Keratinocyte (primary cell): ENCODE measurements around the gene AOPEP.

Experiments
- EZH2 ChIP-seq: IDR thresholded peaks from one replicate; pipeline ENCODE4 v1.6.1; 2012; ENCODE audit warnings: inconsistent platforms, mild to moderate bottlenecking, low read length, moderate library complexity
- TF ChIP-seq, protein P1 (sequence below), 3 experiments: IDR thresholded peaks in 1 of 3; conservative IDR thresholded peaks in 1 of 3; optimal IDR thresholded peaks in 1 of 3; 2 replicates in 2 of 3; 3 replicates in 1 of 3; pipeline versions ENCODE3 to v1.5.1; 2011; ENCODE audit warnings: low read length in 3 of 3, mild to moderate bottlenecking in 3 of 3, moderate library complexity in 2 of 3, control low read depth in 1 of 3, inconsistent platforms in 1 of 3; ENCODE audit not compliant: insufficient read depth in 2 of 3; ENCODE audit errors: extremely low read depth in 1 of 3

DNA sequence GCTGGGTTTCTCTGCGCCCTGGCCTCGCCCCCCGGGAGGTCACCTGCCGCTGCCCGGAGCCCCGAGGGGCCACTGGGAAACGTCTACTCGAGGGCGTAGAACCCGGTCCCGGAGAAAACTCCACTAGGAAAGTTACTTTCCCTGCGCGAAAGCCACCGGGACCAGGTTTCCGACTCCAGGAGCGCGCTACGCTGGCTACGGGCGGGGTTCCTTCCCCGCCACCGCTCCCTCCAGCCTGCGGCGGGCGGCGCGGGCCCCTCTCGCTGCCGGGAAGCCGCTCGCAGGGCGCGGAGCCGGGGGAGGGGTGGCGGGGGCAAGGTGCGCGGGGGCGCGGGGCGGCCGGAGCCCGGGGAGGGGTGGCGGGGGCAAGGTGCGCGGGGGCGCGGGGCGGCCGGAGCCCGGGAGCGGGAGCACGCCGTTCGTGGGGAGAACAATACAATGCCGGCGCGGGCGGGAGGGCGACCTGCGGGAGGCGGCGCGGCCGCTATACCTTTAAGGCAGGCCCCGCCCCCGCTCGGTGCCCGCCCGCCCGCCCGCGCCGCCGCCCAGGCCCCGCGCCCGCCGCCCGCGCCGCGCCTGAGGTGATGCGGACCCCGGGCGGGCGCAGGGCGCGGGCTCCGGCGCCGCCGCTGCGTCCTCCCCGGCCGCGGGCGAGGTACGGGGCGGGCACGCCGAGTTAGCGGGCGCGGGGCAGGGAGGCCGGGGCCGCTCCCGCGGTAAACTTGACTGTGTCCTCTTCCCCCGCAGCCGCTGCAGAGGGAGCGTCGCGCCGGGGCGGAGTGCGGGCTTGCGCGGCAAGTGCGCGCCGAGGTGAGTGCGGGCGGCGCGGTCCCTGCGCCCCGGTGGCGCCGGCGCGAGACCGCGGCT is 278.1 kb downstream of the AOPEP start:
- TF ChIP-seq, protein P1, sequence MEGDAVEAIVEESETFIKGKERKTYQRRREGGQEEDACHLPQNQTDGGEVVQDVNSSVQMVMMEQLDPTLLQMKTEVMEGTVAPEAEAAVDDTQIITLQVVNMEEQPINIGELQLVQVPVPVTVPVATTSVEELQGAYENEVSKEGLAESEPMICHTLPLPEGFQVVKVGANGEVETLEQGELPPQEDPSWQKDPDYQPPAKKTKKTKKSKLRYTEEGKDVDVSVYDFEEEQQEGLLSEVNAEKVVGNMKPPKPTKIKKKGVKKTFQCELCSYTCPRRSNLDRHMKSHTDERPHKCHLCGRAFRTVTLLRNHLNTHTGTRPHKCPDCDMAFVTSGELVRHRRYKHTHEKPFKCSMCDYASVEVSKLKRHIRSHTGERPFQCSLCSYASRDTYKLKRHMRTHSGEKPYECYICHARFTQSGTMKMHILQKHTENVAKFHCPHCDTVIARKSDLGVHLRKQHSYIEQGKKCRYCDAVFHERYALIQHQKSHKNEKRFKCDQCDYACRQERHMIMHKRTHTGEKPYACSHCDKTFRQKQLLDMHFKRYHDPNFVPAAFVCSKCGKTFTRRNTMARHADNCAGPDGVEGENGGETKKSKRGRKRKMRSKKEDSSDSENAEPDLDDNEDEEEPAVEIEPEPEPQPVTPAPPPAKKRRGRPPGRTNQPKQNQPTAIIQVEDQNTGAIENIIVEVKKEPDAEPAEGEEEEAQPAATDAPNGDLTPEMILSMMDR (optimal IDR thresholded peaks at IDR 0.05 in 1 of 3, IDR thresholded peaks at IDR 0.05 in 1 of 3, conservative IDR thresholded peaks at IDR 0.05 in 1 of 3; ENCODE audit: extremely low read depth in 1 of 3, insufficient read depth in 2 of 3, low read length in 3 of 3): no peak
- no peak for TF ChIP-seq EZH2
